Measurements from ENCODE around the gene ARL4D.

Gene ARL4D

GRCh38 chr17:43398724-43399595, at the start of gene ARL4D:
ARL4D (plus strand) TSS chr17:43398993; CDS start chr17:43399733, 740 bp downstream.
- peak within 1 kb of the TSS; percentile 94 for H3K4me3 ChIP-seq (ENCODE audit: low read length)
- peak; percentile 81 for DNase-seq (ENCODE audit: low read depth)
- no peak for TF ChIP-seq CTCF (IDR thresholded peaks at IDR 0.05; ENCODE audit: insufficient read depth, low read depth, low read length, missing control alignments)

- H3K4me3 ChIP-seq (ENCODE audit: low read length), result no peak overlapping the region
- no peak for TF ChIP-seq CTCF (IDR thresholded peaks at IDR 0.05; ENCODE audit: insufficient read depth, low read depth, low read length, missing control alignments)
- no peak for DNase-seq (ENCODE audit: low read depth)
These were observed 49.7 kb upstream of the ARL4D start for GRCh38 chr17:43349142-43349541.

GRCh38 chr17:43350888-43351361, 47.9 kb upstream of the ARL4D start:
- TF ChIP-seq CTCF (IDR thresholded peaks at IDR 0.05; ENCODE audit: insufficient read depth, low read depth, low read length, missing control alignments), result no peak
- H3K4me3 ChIP-seq (ENCODE audit: low read length), result no peak overlapping the region
- no peak for DNase-seq (ENCODE audit: low read depth)

GRCh38 chr17:43351691-43352090, 47.1 kb upstream of the ARL4D start:
- no peak for TF ChIP-seq CTCF (IDR thresholded peaks at IDR 0.05; ENCODE audit: insufficient read depth, low read depth, low read length, missing control alignments)
- no peak overlapping the region for H3K4me3 ChIP-seq (ENCODE audit: low read length)
- DNase-seq (ENCODE audit: low read depth), result no peak

- TF ChIP-seq CTCF (IDR thresholded peaks at IDR 0.05; ENCODE audit: insufficient read depth, low read depth, low read length, missing control alignments), result no peak
- no peak for DNase-seq (ENCODE audit: low read depth)
- no peak overlapping the region for H3K4me3 ChIP-seq (ENCODE audit: low read length)
These were observed 46.0 kb upstream of the ARL4D start for GRCh38 chr17:43352579-43353331.

- no peak for DNase-seq (ENCODE audit: low read depth)
- H3K4me3 ChIP-seq (ENCODE audit: low read length), result no peak overlapping the region
- no peak for TF ChIP-seq CTCF (IDR thresholded peaks at IDR 0.05; ENCODE audit: insufficient read depth, low read depth, low read length, missing control alignments)
These were observed 45.4 kb upstream of the ARL4D start for GRCh38 chr17:43353393-43353792.
